Upper lobe of left lung (tissue), 6 donors: Measurements from ENCODE around the gene PRKACA. TPM values are rescaled to one million over a fixed set of nuclear protein-coding genes. Genes with fewer than 3 reads are reported as not detected.

Experiments
- ATAC-seq, 2 donors: fragments of 200-7000 bp; cut with Tn5 transposase; one replicate each; pipeline ENCODE4 v1.9.1; 2022; ENCODE audit warnings: mild to moderate bottlenecking in 2 of 2, moderate library complexity in 2 of 2; ENCODE audit not compliant: low FRiP score in 2 of 2
- DNase-seq, 2 donors: peaks; one replicate each; pipeline ENCODE4 v3.0.0-alpha.2; 2019 to 2020
- H3K27ac ChIP-seq, 4 donors: fragments of 200-600 bp; sonication (generic); one replicate each; pipeline ENCODE4 v1.5.1; 2016 to 2019
- H3K27me3 ChIP-seq, 4 donors: fragments of 200-600 bp; sonication (generic); one replicate each; pipeline ENCODE4 v1.5.1; 2017 to 2019
- H3K36me3 ChIP-seq, 4 donors: fragments of 200-600 bp; sonication (generic); one replicate each; pipeline ENCODE4 v1.5.1; 2016 to 2019
- H3K4me1 ChIP-seq, 4 donors: fragments of 200-600 bp; sonication (generic); one replicate each; pipeline ENCODE4 v1.5.1; 2018 to 2019
- H3K4me3 ChIP-seq, 4 donors: fragments of 200-600 bp; sonication (generic); one replicate each; pipeline ENCODE4 v1.5.1; 2017 to 2019; ENCODE audit warnings: mild to moderate bottlenecking in 2 of 4, moderate library complexity in 1 of 4
- H3K9me3 ChIP-seq, 4 donors: fragments of 200-600 bp; sonication (generic); one replicate each; pipeline ENCODE4 v1.5.1; 2018 to 2019
- EP300 ChIP-seq, 4 donors: sonication (generic); formaldehyde crosslinking; IDR thresholded peaks; one replicate each; pipeline ENCODE4 v1.5.1; 2017; ENCODE audit warnings: antibody characterized with exemption in 4 of 4, control low read depth in 2 of 4
- POLR2A ChIP-seq, 4 donors: fragments of 450-650 bp; IDR thresholded peaks; one replicate each; pipeline ENCODE4 v1.5.1; 2016 to 2017; ENCODE audit warnings: antibody characterized with exemption in 4 of 4, mild to moderate bottlenecking in 2 of 4
- POLR2AphosphoS5 ChIP-seq, 2 donors: sonication (generic); formaldehyde crosslinking; IDR thresholded peaks; one replicate each; pipeline ENCODE4 v1.5.1; 2017; ENCODE audit warnings: antibody characterized with exemption in 2 of 2
- WGBS, 2 donors: methylation state at CpG; one replicate each; pipeline ENCODE4 v1.1.5; 2017 to 2018; 5-methylcytosine and 5-hydroxymethylcytosine counted together
- total RNA-seq, 6 donors: library from RNA; depleted of rRNA in 4 of 6; stranded (reverse); fragments of >200 nt in 4 of 6; gene quantifications; one replicate each; pipeline versions ENCODE4 v1.1.0 to v1.2.1, GENCODE V29; 2016 to 2021
- TF ChIP-seq, protein P1 (sequence below), 6 experiments: fragments of 450-650 bp in 4 of 6; fragments of 200-600 bp in 2 of 6; sonication (generic) in 2 of 6; IDR thresholded peaks; one replicate each; pipeline ENCODE4 v1.5.1; 2016 to 2019; ENCODE audit warnings: antibody characterized with exemption in 6 of 6
- donor health status: DM: no; HTN: no; CAD: no; lungs with moderate emphysema.
- donor health status: DM: no; HTN: yes; CAD: no; lungs with severe emphysema.

Gene PRKACA
- total RNA-seq, 6 donors from 2014 or later: 24.1 to 107 (median 51.7) TPM

DNA sequence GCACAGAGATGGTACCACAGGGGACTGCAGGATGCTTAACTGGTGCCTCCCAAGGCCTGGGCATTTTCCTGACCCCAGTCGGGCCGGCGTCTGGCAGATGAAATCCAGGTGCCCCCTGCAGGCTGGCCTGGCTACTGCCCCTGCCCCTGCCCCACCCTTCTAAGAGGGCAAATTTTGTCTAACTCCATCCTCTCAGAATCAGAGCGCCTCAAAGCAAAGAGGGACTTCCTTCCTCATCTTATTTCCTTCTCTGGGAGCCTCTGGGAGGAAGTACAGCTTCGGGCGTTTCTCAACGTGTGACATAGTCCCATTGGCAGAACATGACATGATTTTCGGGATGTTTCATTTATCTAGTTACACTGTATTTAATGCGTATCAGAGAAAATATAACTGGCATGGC is 2.7 kb downstream of the PRKACA start:
- Histone ChIP-seq H3K9me3 (no peaks in the 10 kb centered on the region), H3K36me3 (no peaks in the 10 kb centered on the region), H3K27me3 (no peaks in the 10 kb centered on the region), H3K4me3 (no peak overlapping the region), H3K27ac (peak overlapping the region; percentile 38 to 98 (median 82)), H3K4me1 (peaks cover 62 to 70% (median 66%) of the 10 kb centered on the region in 4 donors)
- TF ChIP-seq POLR2AphosphoS5 (IDR thresholded peaks at IDR 0.05) (no peak), EP300 (IDR thresholded peaks at IDR 0.05) (no peak), POLR2A (IDR thresholded peaks at IDR 0.05) (no peak)
- TF ChIP-seq, protein P1, sequence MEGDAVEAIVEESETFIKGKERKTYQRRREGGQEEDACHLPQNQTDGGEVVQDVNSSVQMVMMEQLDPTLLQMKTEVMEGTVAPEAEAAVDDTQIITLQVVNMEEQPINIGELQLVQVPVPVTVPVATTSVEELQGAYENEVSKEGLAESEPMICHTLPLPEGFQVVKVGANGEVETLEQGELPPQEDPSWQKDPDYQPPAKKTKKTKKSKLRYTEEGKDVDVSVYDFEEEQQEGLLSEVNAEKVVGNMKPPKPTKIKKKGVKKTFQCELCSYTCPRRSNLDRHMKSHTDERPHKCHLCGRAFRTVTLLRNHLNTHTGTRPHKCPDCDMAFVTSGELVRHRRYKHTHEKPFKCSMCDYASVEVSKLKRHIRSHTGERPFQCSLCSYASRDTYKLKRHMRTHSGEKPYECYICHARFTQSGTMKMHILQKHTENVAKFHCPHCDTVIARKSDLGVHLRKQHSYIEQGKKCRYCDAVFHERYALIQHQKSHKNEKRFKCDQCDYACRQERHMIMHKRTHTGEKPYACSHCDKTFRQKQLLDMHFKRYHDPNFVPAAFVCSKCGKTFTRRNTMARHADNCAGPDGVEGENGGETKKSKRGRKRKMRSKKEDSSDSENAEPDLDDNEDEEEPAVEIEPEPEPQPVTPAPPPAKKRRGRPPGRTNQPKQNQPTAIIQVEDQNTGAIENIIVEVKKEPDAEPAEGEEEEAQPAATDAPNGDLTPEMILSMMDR (IDR thresholded peaks at IDR 0.05): peak; percentile 54 to 62 (median 58)
- ATAC-seq (no peak), DNase-seq (peak; percentile 67 to 84)
- WGBS, 2 donors: 18 to 33% methylated on average over 7 to 9 of the region's 9 CpGs

DNA sequence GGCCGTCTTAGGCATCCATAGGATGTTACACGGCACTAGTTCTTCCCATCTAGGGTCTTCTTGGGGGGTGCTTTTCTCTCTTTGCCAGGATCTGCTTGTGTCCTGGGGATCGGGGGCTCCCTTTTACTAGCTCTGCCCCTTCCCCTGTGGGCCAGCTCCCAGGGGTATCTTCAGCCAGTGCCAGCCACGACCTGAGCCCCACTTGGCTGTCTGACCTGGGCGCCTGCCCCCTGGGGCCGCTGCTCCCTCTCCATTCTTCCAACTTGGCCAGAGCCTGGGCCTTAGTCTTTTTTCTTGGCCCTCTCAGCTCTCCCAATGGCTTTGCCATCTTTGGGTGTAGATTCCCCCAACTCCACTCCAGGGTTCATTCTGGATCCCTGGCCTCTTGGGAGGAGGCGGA is 3.1 kb downstream of the PRKACA start:
- Histone ChIP-seq H3K4me1 (peaks cover 58 to 66% (median 63%) of the 10 kb centered on the region in 4 donors), H3K27me3 (no peaks in the 10 kb centered on the region), H3K9me3 (no peaks in the 10 kb centered on the region), H3K4me3 (no peak overlapping the region), H3K27ac (peak overlapping the region; percentile 38 to 98 (median 82)), H3K36me3 (no peaks in the 10 kb centered on the region)
- TF ChIP-seq EP300 (IDR thresholded peaks at IDR 0.05): no peak
- no peak for TF ChIP-seq POLR2AphosphoS5 (IDR thresholded peaks at IDR 0.05)
- TF ChIP-seq POLR2A (IDR thresholded peaks at IDR 0.05): no peak
- TF ChIP-seq, protein P1 (IDR thresholded peaks at IDR 0.05): no peak
- WGBS, 2 donors: 91 to 94% methylated on average over 7 of the region's 7 CpGs
- DNase-seq (no peak), ATAC-seq (no peak)

DNA sequence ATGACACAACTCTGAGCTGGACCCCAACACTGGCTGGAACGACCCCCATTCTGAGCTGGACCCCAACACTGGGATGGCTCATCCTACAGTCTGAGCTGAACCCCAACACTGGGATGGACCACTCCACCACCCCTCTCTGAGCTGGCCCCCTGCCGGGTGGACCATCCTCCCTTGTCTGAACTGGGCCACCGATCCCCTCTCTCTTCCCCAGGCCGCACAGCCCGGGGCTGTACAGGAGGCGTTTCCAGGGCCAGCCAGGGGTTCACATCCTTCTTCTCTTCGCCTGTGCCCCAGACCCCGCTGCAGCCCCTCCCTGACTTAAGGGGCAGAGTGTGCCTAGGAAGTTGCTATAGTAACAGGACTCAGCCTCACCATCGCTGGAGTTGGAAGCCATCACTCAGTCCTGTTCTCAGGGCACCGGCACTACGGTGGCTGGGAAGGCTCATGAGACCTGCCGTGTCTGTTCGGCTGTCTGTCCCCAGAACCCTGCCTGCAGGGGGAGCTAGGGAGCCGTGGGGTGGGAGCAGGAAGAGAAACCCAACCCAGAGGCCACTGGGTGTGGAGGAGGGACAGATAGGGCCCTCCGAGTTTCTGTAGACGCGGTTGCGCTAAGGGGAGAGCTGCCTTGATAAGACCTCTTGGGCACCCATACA is 3.7 kb downstream of the PRKACA start:
- no peak for DNase-seq
- no peak for TF ChIP-seq EP300 (IDR thresholded peaks at IDR 0.05)
- TF ChIP-seq, protein P1 (IDR thresholded peaks at IDR 0.05): peak in 1 of 6 experiments; percentile 19
- Histone ChIP-seq H3K36me3 (no peaks in the 10 kb centered on the region), H3K4me3 (no peak overlapping the region), H3K9me3 (no peaks in the 10 kb centered on the region), H3K4me1 (peaks cover 52 to 61% (median 57%) of the 10 kb centered on the region in 4 donors), H3K27me3 (no peaks in the 10 kb centered on the region), H3K27ac (peak overlapping the region; percentile 73 to 98 (median 82))
- 82 to 87% methylated on average over 12 to 18 of the region's 18 CpGs for WGBS, 2 donors
- ATAC-seq: no peak

DNA sequence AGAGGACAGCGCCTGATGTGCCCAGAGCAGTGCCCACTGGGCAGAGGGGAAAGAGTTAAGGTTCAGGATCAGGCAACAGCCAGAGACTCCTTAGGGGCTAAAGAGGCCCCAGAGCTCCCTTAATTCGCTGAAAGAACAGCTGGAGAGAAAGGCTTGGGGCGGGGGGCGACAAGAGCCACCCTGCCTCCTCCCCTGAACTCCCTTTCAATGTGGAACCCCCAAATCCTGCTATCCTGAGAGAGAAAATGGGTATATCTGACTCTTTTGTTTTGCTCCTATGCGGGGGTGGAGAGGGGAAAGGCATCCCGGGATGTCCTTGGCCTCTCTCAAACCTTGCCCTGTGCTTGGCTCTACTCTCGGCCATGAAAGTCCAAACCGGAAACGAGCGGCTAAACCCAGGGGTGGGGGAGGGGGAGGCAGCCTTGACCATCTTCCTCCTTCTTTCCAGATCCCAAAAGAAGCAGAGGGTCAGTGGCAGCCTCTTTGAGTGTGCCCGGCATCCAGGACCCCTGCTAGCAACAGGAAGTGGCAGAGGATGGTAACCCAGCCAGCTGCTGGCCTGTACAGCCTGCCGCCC is 4.7 kb downstream of the PRKACA start:
- Histone ChIP-seq H3K27me3 (no peaks in the 10 kb centered on the region), H3K36me3 (no peaks in the 10 kb centered on the region), H3K4me1 (peaks cover 46 to 54% (median 50%) of the 10 kb centered on the region in 4 donors), H3K27ac (peak overlapping the region; percentile 73 to 98 (median 82)), H3K4me3 (no peak overlapping the region), H3K9me3 (no peaks in the 10 kb centered on the region)
- no peak for ATAC-seq
- WGBS, 2 donors: 56 to 57% methylated on average over 12 of the region's 12 CpGs
- no peak for DNase-seq
- TF ChIP-seq POLR2AphosphoS5 (IDR thresholded peaks at IDR 0.05) (no peak), EP300 (IDR thresholded peaks at IDR 0.05) (no peak), POLR2A (IDR thresholded peaks at IDR 0.05) (no peak)
- TF ChIP-seq, protein P1 (IDR thresholded peaks at IDR 0.05): no peak
